ENCODE data around the gene IL1RAPL1. TPM values are rescaled to one million over a fixed set of nuclear protein-coding genes. Genes with fewer than 3 reads are reported as not detected.

The IL1RAPL1 gene
- polyA plus RNA-seq, 1 of the 3 experiments (the other 2 are of a cell fraction): 2.8 TPM

- Histone ChIP-seq H3K27me3 (ENCODE audit: insufficient read depth) (no peaks in the 10 kb centered on the region), H3F3A (replicated peaks; ENCODE audit: insufficient read depth) (no peaks in the 10 kb centered on the region), H2AFZ (ENCODE audit: low read depth) (no peak overlapping the region), H3K4me1 (ENCODE audit: control insufficient read depth in 1 of 2, insufficient read depth in 2 of 2, low read depth in 1 of 2, low read length in 1 of 2) (no peaks in the 10 kb centered on the region), H3K4me2 (no peak overlapping the region), H3K36me3 (replicated peaks in 1 of 2; ENCODE audit: control insufficient read depth in 1 of 2, insufficient read depth in 2 of 2, low read length in 1 of 2) (no peaks in the 10 kb centered on the region), H3K9ac (no peak overlapping the region), H3K4me3 (ENCODE audit: low read depth in 2 of 2, low read length in 1 of 2) (no peak overlapping the region), H3K27ac (ENCODE audit: low read depth in 2 of 2, low read length in 1 of 2) (no peak overlapping the region), H3K9me3 (no peaks in the 10 kb centered on the region), H3K9me2 (no peaks in the 10 kb centered on the region), H4K20me1 (ENCODE audit: insufficient read depth) (no peaks in the 10 kb centered on the region), H3K79me2 (ENCODE audit: insufficient read depth) (no peaks in the 10 kb centered on the region)
- DNase-seq: no peak
- ChIA-PET POLR2A (no interaction called here), CTCF (no interaction called here)
- TF ChIP-seq, protein P1, sequence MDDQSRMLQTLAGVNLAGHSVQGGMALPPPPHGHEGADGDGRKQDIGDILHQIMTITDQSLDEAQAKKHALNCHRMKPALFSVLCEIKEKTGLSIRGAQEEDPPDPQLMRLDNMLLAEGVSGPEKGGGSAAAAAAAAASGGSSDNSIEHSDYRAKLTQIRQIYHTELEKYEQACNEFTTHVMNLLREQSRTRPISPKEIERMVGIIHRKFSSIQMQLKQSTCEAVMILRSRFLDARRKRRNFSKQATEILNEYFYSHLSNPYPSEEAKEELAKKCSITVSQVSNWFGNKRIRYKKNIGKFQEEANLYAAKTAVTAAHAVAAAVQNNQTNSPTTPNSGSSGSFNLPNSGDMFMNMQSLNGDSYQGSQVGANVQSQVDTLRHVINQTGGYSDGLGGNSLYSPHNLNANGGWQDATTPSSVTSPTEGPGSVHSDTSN (IDR thresholded peaks at IDR 0.05): 0 out of 2 replicates have a peak, but pooled peaks have one; percentile 9
- TF ChIP-seq EP300 (IDR thresholded peaks at IDR 0.05; ENCODE audit: borderline replicate concordance in 1 of 2, low read depth in 1 of 2, low read length in 1 of 2): no peak
- WGBS (ENCODE audit: low lambda C conversion rate): 3% methylated on average over 2 of the region's 2 CpGs
Observed at GRCh38 chrX:29229802-29230201, 642.6 kb downstream of the IL1RAPL1 start.

DNA sequence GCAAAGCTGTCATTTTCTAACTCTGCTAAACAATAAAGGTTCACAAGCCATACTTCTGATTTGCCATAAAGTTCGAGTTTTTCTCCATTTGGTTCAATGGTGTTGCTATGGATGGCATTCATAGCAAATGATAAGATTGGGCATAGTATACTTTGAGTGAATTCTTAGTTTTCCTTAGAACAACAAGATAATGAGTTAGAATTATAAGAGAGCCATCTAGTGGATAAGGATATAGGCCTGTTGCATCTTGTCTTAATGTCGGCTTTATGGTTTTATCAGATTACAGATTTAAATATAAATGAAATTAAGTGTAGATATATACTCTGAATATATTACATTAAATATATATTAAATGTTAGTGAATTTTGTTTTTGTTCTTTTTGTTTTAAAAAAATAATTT is 644.6 kb downstream of the IL1RAPL1 start:
- no peaks in the 10 kb centered on the region for H4K20me1 ChIP-seq (ENCODE audit: insufficient read depth)

More for the DNA sequence above, 644.6 kb downstream of the IL1RAPL1 start:
- WGBS (ENCODE audit: low lambda C conversion rate): 3% methylated on average over 2 of the region's 2 CpGs
- no peak overlapping the region for H3K9ac ChIP-seq
- no peak overlapping the region for H3K4me3 ChIP-seq (ENCODE audit: low read depth in 2 of 2, low read length in 1 of 2)
- no peaks in the 10 kb centered on the region for H3K36me3 ChIP-seq (replicated peaks in 1 of 2; ENCODE audit: control insufficient read depth in 1 of 2, insufficient read depth in 2 of 2, low read length in 1 of 2)
- H3K79me2 ChIP-seq (ENCODE audit: insufficient read depth): no peaks in the 10 kb centered on the region
- POLR2A ChIA-PET: no interaction called here
- no peaks in the 10 kb centered on the region for H3K9me2 ChIP-seq
- no peak overlapping the region for H3K4me2 ChIP-seq
- CTCF ChIA-PET: no interaction called here
- H3K4me1 ChIP-seq (ENCODE audit: control insufficient read depth in 1 of 2, insufficient read depth in 2 of 2, low read depth in 1 of 2, low read length in 1 of 2): no peaks in the 10 kb centered on the region
- no peaks in the 10 kb centered on the region for H3K9me3 ChIP-seq
- H3K27me3 ChIP-seq (ENCODE audit: insufficient read depth): no peaks in the 10 kb centered on the region
- no peak overlapping the region for H3K27ac ChIP-seq (ENCODE audit: low read depth in 2 of 2, low read length in 1 of 2)
- no peak for DNase-seq
- no peak overlapping the region for H2AFZ ChIP-seq (ENCODE audit: low read depth)
- TF ChIP-seq TEAD4 (IDR thresholded peaks at IDR 0.05; ENCODE audit: borderline replicate concordance, insufficient read depth): no peak
- peak; percentile 21; the same call in 1 of the 2 replicates for TF ChIP-seq RAD21 (IDR thresholded peaks at IDR 0.05; ENCODE audit: low read length)
- TF ChIP-seq, protein P2, sequence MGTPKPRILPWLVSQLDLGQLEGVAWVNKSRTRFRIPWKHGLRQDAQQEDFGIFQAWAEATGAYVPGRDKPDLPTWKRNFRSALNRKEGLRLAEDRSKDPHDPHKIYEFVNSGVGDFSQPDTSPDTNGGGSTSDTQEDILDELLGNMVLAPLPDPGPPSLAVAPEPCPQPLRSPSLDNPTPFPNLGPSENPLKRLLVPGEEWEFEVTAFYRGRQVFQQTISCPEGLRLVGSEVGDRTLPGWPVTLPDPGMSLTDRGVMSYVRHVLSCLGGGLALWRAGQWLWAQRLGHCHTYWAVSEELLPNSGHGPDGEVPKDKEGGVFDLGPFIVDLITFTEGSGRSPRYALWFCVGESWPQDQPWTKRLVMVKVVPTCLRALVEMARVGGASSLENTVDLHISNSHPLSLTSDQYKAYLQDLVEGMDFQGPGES (IDR thresholded peaks at IDR 0.05; ENCODE audit: low read depth, low read length): no peak
- TF ChIP-seq, protein P3, sequence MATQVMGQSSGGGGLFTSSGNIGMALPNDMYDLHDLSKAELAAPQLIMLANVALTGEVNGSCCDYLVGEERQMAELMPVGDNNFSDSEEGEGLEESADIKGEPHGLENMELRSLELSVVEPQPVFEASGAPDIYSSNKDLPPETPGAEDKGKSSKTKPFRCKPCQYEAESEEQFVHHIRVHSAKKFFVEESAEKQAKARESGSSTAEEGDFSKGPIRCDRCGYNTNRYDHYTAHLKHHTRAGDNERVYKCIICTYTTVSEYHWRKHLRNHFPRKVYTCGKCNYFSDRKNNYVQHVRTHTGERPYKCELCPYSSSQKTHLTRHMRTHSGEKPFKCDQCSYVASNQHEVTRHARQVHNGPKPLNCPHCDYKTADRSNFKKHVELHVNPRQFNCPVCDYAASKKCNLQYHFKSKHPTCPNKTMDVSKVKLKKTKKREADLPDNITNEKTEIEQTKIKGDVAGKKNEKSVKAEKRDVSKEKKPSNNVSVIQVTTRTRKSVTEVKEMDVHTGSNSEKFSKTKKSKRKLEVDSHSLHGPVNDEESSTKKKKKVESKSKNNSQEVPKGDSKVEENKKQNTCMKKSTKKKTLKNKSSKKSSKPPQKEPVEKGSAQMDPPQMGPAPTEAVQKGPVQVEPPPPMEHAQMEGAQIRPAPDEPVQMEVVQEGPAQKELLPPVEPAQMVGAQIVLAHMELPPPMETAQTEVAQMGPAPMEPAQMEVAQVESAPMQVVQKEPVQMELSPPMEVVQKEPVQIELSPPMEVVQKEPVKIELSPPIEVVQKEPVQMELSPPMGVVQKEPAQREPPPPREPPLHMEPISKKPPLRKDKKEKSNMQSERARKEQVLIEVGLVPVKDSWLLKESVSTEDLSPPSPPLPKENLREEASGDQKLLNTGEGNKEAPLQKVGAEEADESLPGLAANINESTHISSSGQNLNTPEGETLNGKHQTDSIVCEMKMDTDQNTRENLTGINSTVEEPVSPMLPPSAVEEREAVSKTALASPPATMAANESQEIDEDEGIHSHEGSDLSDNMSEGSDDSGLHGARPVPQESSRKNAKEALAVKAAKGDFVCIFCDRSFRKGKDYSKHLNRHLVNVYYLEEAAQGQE (IDR thresholded peaks at IDR 0.05; ENCODE audit: low read depth, low read length): no peak
- TF ChIP-seq CTCF (IDR thresholded peaks at IDR 0.05): peak; percentile 58
- no peak for TF ChIP-seq SMC3 (IDR thresholded peaks at IDR 0.05; ENCODE audit: low read depth, low read length)
- no peaks in the 10 kb centered on the region for H3F3A ChIP-seq (replicated peaks; ENCODE audit: insufficient read depth)

All from SK-N-SH (cell line).